ENCODE data around the gene HTR3C.

DNA sequence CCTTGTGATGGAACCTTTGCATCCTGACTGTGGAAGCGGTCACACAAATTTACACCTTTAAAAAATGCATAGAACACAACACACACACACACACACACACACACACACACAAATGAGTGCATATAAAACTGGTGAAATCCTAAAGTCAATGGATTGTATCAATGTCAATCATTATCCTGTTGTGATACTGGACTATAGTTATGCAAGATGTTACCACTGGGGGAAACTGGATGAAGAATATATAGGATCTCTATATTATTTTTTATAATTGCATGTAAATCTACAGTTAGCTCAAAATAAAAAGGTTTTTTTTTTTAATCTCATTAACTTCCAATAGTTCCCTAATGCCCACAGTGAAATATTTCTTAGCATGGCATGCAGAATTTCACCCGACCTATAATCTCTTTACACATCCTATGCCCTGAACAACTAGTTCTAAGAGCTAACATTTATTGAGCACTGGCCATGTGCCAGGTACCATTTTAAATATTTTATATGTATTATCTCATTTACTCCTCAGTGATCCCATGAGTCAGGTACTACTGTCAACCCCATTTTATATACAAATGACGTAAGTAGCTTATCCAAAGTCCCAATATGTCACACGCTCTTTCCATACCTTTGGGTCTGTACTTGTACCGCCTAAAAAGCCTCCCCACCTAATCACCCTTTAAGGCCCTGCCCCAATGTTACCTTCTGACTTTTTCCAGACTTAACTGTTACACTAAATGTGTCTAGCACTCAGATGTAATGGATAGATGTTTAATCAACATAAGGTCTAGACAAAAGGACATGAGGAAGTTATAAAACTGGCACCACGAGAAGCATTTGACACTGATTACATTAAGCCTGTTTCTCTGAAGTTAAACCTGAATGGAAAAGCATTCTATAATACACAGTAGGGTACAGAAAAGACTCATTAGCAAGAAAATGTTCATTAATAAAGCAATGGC is 40.6 kb upstream of the HTR3C start:
- TF ChIP-seq, protein P1, sequence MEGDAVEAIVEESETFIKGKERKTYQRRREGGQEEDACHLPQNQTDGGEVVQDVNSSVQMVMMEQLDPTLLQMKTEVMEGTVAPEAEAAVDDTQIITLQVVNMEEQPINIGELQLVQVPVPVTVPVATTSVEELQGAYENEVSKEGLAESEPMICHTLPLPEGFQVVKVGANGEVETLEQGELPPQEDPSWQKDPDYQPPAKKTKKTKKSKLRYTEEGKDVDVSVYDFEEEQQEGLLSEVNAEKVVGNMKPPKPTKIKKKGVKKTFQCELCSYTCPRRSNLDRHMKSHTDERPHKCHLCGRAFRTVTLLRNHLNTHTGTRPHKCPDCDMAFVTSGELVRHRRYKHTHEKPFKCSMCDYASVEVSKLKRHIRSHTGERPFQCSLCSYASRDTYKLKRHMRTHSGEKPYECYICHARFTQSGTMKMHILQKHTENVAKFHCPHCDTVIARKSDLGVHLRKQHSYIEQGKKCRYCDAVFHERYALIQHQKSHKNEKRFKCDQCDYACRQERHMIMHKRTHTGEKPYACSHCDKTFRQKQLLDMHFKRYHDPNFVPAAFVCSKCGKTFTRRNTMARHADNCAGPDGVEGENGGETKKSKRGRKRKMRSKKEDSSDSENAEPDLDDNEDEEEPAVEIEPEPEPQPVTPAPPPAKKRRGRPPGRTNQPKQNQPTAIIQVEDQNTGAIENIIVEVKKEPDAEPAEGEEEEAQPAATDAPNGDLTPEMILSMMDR (tag by site-specific recombination; IDR thresholded peaks at IDR 0.05): no peak
- TF ChIP-seq, protein P2, sequence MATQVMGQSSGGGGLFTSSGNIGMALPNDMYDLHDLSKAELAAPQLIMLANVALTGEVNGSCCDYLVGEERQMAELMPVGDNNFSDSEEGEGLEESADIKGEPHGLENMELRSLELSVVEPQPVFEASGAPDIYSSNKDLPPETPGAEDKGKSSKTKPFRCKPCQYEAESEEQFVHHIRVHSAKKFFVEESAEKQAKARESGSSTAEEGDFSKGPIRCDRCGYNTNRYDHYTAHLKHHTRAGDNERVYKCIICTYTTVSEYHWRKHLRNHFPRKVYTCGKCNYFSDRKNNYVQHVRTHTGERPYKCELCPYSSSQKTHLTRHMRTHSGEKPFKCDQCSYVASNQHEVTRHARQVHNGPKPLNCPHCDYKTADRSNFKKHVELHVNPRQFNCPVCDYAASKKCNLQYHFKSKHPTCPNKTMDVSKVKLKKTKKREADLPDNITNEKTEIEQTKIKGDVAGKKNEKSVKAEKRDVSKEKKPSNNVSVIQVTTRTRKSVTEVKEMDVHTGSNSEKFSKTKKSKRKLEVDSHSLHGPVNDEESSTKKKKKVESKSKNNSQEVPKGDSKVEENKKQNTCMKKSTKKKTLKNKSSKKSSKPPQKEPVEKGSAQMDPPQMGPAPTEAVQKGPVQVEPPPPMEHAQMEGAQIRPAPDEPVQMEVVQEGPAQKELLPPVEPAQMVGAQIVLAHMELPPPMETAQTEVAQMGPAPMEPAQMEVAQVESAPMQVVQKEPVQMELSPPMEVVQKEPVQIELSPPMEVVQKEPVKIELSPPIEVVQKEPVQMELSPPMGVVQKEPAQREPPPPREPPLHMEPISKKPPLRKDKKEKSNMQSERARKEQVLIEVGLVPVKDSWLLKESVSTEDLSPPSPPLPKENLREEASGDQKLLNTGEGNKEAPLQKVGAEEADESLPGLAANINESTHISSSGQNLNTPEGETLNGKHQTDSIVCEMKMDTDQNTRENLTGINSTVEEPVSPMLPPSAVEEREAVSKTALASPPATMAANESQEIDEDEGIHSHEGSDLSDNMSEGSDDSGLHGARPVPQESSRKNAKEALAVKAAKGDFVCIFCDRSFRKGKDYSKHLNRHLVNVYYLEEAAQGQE (tag by site-specific recombination; IDR thresholded peaks at IDR 0.05): no peak
- TF ChIP-seq, protein P3, sequence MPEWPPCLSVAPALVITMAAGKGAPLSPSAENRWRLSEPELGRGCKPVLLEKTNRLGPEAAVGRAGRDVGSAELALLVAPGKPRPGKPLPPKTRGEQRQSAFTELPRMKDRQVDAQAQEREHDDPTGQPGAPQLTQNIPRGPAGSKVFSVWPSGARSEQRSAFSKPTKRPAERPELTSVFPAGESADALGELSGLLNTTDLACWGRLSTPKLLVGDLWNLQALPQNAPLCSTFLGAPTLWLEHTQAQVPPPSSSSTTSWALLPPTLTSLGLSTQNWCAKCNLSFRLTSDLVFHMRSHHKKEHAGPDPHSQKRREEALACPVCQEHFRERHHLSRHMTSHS (tag by site-specific recombination; IDR thresholded peaks at IDR 0.05): no peak
- TF ChIP-seq ZNF596 (tag by site-specific recombination; IDR thresholded peaks at IDR 0.05) (no peak), ZNF302 (tag by site-specific recombination; IDR thresholded peaks at IDR 0.05; ENCODE audit: low read depth) (no peak), ZNF324 (tag by site-specific recombination; IDR thresholded peaks at IDR 0.05) (no peak), SALL2 (tag by site-specific recombination; IDR thresholded peaks at IDR 0.05; ENCODE audit: borderline replicate concordance) (no peak)

Measured in HEK293 (cell line).